GM12875 (cell line): ENCODE data around the gene DOCK1.

Experiments
- H3K4me3 ChIP-seq: one replicate; pipeline ENCODE4 v1.5.1; 2011; ENCODE audit warnings: low read depth, low read length, control low read depth
- TF ChIP-seq, protein P1 (sequence below): IDR thresholded peaks from 2 replicates; pipeline ENCODE4 v1.5.1; 2011; ENCODE audit warnings: low read depth, mild to moderate bottlenecking, control low read depth, inconsistent platforms, low read length, moderate library complexity, borderline replicate concordance; ENCODE audit not compliant: insufficient read depth

The DOCK1 gene

DNA sequence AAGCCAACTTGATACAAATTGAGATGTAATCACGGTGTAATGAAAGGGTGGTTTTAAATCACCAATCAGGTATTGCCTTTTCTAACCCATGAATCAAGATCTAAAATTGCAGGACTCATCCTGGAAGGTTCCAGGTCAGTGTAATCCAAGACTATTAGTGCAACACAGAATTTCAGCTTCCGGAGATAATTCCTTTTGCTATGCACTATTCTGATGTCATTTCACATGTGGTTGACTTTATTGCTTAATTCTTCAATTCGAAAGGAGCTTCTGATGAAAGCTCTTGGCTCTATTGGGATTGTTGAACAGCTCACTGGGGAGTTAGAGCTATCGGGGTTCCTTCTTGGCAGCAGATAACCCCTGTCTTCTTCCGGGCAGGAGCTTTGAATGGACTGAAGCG, 438.6 kb downstream of the DOCK1 start:
- H3K4me3 ChIP-seq: no peak overlapping the region
- TF ChIP-seq, protein P1, sequence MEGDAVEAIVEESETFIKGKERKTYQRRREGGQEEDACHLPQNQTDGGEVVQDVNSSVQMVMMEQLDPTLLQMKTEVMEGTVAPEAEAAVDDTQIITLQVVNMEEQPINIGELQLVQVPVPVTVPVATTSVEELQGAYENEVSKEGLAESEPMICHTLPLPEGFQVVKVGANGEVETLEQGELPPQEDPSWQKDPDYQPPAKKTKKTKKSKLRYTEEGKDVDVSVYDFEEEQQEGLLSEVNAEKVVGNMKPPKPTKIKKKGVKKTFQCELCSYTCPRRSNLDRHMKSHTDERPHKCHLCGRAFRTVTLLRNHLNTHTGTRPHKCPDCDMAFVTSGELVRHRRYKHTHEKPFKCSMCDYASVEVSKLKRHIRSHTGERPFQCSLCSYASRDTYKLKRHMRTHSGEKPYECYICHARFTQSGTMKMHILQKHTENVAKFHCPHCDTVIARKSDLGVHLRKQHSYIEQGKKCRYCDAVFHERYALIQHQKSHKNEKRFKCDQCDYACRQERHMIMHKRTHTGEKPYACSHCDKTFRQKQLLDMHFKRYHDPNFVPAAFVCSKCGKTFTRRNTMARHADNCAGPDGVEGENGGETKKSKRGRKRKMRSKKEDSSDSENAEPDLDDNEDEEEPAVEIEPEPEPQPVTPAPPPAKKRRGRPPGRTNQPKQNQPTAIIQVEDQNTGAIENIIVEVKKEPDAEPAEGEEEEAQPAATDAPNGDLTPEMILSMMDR: no peak

DNA sequence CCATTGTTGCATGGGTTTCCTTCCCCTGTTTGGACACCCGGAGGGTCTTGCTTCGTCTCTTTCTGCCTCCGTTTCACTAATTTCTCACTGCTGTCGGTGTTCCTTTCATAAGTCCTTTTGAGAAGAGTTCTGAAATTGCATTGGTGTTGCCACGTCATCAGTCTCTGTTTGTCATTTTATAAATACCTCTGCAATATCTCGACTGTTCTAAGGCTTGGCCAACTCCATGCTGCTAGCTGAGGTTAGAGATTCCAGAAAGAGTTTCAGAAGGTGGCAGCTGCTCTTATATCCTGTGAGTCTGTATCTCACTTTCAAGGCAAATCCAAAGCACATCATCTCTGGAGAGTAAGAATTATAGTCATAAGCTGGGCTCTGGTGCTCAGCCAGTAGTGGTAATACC, 439.1 kb downstream of the DOCK1 start:
- H3K4me3 ChIP-seq: no peak overlapping the region
- TF ChIP-seq, protein P1: no peak

DNA sequence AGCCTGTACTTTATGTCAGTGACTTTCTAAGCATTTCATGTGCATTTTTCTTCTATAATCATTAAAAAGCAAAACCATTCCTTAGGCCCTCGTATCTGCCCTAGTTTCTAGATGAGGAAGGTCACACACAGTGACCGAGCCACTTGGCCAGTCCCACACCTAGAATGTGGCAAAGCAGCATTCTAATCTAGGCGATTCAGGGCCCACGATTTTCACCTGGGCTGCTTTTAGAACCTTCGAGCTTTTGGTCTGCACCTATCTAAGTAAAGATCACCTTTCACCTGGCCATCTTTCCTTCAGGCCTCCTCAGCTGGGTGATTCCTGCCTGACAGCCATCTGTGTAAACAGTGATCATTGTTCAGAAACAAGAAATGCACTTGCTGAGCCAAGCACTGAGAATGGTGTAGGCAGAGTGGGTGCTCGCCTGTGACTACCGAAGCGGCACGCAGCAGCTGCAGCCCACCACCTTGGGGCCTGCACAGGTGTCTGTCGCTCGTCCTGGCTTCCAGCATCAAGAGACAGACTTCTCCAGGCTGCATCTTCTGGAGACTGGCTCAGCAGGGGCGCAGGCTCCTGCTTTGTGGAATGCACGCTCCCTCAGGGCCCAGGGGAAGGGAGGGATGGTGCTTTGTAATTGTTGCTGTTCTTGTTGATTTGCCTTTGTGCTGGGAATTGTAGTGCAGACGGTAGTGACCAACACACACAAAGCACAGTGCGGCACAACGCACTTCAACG, 440.2 kb downstream of the DOCK1 start:
- no peak overlapping the region for H3K4me3 ChIP-seq
- TF ChIP-seq, protein P1: no peak

DNA sequence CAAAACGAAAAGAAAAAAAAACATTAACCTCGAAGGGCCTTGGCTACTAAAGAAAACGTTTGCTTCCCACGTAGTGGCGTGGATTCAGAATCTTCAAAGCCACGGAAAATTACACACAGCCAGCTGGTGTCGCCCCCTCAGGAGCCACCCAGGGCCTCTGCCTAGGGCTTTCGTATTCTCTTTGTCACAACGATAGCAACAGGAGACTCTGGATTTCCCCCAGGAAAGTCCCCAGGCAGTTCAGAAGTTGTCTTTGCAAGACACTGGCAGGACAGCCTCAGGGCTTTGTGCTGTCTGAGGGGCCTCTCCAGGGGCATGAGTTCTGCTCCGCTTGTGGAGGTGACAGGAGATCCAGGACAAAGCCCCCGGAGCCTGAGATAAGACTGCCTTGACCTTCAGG, 441.4 kb downstream of the DOCK1 start:
- H3K4me3 ChIP-seq: no peak overlapping the region
- TF ChIP-seq, protein P1: no peak

DNA sequence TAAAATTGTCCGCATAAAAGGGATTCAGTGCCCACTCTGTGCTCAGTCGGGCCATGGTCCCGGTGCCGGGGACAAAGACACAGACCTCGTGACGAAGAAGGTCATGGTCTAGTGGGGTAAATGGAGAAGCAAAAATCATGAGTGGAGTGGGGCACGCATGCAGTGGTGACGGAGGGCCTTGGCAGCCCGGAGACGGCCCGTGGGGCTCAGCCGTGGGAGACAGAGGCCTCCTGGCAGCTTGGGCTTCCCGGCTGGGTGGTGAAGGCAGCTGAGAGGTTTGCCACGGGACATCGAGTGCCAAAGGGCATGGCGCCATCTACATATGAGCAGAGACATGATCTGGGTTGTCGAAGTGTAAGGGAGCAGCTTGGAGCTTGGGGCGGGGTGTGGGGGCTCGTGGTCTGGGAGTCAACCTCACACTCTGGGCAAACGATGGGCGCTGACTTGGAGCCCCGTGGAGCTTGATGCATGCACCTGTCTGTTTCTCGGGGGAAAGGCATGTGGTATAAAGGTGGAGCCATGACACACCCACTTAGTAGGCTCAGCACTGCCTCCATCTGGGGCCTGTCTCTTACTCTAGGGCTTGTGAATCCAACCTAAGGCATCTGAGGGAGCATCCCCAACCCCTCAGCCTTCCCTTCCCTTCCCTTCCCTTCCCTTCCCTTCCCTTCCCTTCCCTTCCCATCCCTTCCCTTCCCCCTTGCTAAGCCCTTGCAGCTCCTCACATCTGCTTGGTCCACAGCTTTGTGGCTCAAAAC, 442.2 kb downstream of the DOCK1 start:
- no peak overlapping the region for H3K4me3 ChIP-seq
- TF ChIP-seq, protein P1: no peak

DNA sequence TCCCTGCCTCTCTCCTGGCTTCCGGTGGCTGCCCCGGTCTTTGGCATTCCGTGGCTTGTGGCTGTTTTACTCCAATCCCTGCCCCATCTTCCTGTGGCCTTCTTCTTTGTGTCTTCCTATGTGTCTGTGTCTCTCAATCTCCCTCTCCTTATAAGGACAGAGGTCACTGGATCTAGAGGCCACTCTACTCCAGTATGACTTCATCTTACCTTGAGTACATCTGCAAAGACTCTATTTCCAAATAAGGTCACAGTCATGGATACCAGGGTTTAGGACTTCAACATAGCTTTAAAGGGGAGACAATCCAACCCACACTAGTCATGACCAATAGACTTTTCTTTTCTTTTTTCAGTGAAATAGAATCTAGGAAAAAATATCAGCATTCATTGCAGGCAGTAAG, 444.5 kb downstream of the DOCK1 start:
- TF ChIP-seq, protein P1: no peak
- H3K4me3 ChIP-seq: no peak overlapping the region

DNA sequence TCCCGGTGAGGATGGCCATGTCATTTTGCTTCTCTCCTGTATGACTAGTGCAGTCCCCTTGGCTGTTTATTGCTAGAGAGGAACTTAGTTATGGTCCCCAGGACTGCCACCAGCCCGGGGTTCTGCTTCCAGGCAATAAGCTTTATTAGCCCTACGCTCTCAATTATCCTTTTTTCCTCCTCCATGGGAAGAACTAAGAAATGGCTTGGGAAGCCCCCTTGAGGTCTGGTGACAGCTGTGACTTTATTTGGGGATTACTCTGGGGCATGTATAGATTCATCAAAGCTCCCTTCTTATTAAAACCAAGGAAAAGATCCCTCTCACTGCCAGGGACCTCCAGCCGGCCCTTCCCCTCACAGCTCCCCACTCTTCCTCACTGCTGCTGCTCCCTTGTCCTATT, 446.3 kb downstream of the DOCK1 start:
- H3K4me3 ChIP-seq: no peak overlapping the region
- TF ChIP-seq, protein P1: no peak
